Retinal pigment epithelial cell (primary cell): Measurements from ENCODE around the gene ITGB8.

Source experiments
- DNase-seq: peaks from one replicate; pipeline ENCODE4 v3.0.0-alpha.2; 2010; ENCODE audit warnings: low read depth
- H3K4me3 ChIP-seq: 2 replicates; pipeline ENCODE4 v1.5.1; 2011; ENCODE audit warnings: mild to moderate bottlenecking, low read length, control low read depth, moderate library complexity
- CTCF ChIP-seq: conservative IDR thresholded peaks from 2 replicates; pipeline ENCODE4 v1.5.1; 2011; ENCODE audit warnings: low read depth, low read length, control low read depth, inconsistent platforms

The ITGB8 gene

GRCh38 chr7:20327055-20327454 lies 3.6 kb upstream of the ITGB8 start:
- DNase-seq: peak; percentile 87
- no peak for TF ChIP-seq CTCF

GRCh38 chr7:20328027-20328426 lies 2.7 kb upstream of the ITGB8 start:
- H3K4me3 ChIP-seq: no peak overlapping the region
- DNase-seq: no peak
- no peak for TF ChIP-seq CTCF

More at GRCh38 chr7:20327055-20327454, 3.6 kb upstream of the ITGB8 start:
- no peak overlapping the region for H3K4me3 ChIP-seq

- H3K4me3 ChIP-seq: no peak overlapping the region
- DNase-seq: no peak
- TF ChIP-seq CTCF: no peak
These were observed 2.0 kb upstream of the ITGB8 start for GRCh38 chr7:20328692-20329091.

- peak; percentile 37 for TF ChIP-seq CTCF
- no peak for DNase-seq
- peak overlapping the region; percentile 64 for H3K4me3 ChIP-seq
These were observed 1.1 kb upstream of the ITGB8 start for GRCh38 chr7:20329389-20330238.

GRCh38 chr7:20330928-20331909 lies 519 bp downstream of the ITGB8 start:
- no peak for TF ChIP-seq CTCF
- DNase-seq: no peak

GRCh38 chr7:20331910-20332813 lies 1.5 kb downstream of the ITGB8 start:
- DNase-seq: no peak
- peak overlapping the region; percentile 64 for H3K4me3 ChIP-seq
- no peak for TF ChIP-seq CTCF

More at GRCh38 chr7:20330928-20331909, 519 bp downstream of the ITGB8 start:
- peak overlapping the region; percentile 64 for H3K4me3 ChIP-seq
